GM04504 (cell line): ENCODE results near the gene DOK5.

Experiments used
- DNase-seq: peaks from one replicate; pipeline ENCODE4 v3.0.0-alpha.2; 2012; ENCODE audit warnings: low read depth

DOK5 gene

DNA sequence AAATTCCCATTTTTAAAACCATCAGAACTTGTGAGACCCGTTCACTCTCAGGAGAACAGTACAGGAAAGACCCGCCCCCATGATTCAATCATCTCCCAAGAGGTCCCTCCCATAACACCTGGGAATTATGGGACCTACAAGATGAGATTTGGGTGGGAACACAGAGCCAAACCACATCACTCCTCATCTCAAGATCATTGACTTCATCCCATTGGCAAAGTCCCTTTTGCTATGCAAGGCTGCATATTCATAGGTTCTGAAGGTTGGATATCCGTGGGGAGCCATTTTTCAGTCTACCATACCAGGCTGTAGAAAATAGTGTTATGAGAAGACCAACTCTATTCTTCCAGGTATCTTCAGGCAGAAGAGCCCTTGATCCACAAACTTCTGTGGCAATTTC is 219.1 kb downstream of the DOK5 start:
- no peak for DNase-seq

DNA sequence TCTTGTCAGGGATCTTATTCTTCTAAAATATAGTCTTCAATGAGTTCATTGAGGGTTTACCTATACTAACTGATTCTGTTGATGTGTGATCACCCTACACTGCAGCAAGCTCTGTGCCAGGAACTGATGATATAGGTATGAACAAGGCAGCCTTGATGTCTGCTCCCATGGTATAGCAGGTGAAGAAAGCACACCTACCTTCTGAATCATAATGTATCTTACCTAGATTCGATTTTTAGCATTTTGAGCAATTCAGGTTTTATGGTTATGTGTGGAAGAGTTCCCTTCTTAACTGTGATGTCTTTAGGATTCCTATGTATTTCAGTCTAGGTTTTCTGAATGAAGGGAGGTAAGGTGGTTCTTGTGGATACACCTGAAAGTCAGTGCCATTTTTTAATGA is 223.0 kb downstream of the DOK5 start:
- no peak for DNase-seq
